Stimulated activated CD4-positive, alpha-beta T cell treated with anti-CD3 and anti-CD28 coated beads, Interleukin-4, amount 100 ng/mL, for 1 hour (primary cell): ENCODE results near the gene SV2A.
A peak's percentile ranks its signal among the peaks of the same experiment; 100 is the strongest.
"Not testable (repeated sequence)": the region's sequence is repeated elsewhere in the genome, so short reads cannot be mapped to it uniquely, and the experiment has no call there.

Source experiments
- DNase-seq: peaks from one replicate; pipeline ENCODE4 v3.0.0-alpha.2; 2020

SV2A gene

GRCh38 chr1:149885339-149886120, 32.1 kb downstream of the SV2A start:
- DNase-seq = peak; percentile 56

- DNase-seq = no peak
These were observed 33.0 kb downstream of the SV2A start for GRCh38 chr1:149884433-149885338.

GRCh38 chr1:149883598-149884247, 33.9 kb downstream of the SV2A start:
- no peak for DNase-seq

- DNase-seq = no peak
These were observed 35.8 kb downstream of the SV2A start for GRCh38 chr1:149881876-149882275.

GRCh38 chr1:149879556-149879955, 38.1 kb downstream of the SV2A start:
- DNase-seq = no peak

GRCh38 chr1:149877211-149877946, 40.3 kb downstream of the SV2A start:
- no peak for DNase-seq

GRCh38 chr1:149873060-149873459, 44.6 kb downstream of the SV2A start:
- DNase-seq = not testable (repeated sequence)

- DNase-seq = not testable (repeated sequence)
These were observed 50.8 kb downstream of the SV2A start for GRCh38 chr1:149866887-149867286.

GRCh38 chr1:149861497-149862054, 56.1 kb downstream of the SV2A start:
- DNase-seq = not testable (repeated sequence)

GRCh38 chr1:149860684-149861496, 56.8 kb downstream of the SV2A start:
- DNase-seq = not testable (repeated sequence)

- DNase-seq = not testable (repeated sequence)
These were observed 57.4 kb downstream of the SV2A start for GRCh38 chr1:149860271-149860670.
